HG03575 (cell line): ENCODE data around the gene DDX39B.

ENCODE experiments used
- ATAC-seq: cut with Tn5 transposase; IDR thresholded peaks from one replicate; pipeline ENCODE4 v1.9.1; 2021; ENCODE audit not compliant: unreplicated experiment, insufficient number of reproducible peaks, low FRiP score; ENCODE audit errors: extremely low read depth

The DDX39B gene

GRCh38 chr6:31576897-31577578 lies 35.2 kb upstream of the DDX39B start:
- ATAC-seq, result no peak

GRCh38 chr6:31575952-31576685 lies 34.3 kb upstream of the DDX39B start:
- no peak for ATAC-seq

GRCh38 chr6:31575335-31575901 lies 33.6 kb upstream of the DDX39B start, which contains the start of gene TNF:
Gene TNF (plus strand): TSS chr6:31575565. CDS start chr6:31575742, 177 bp downstream.
- ATAC-seq, result no peak

- ATAC-seq, result no peak
Measured at GRCh38 chr6:31574106-31575061, 32.6 kb upstream of the DDX39B start.

GRCh38 chr6:31573239-31574105 lies 31.7 kb upstream of the DDX39B start:
- ATAC-seq, result no peak

- ATAC-seq, result peak; percentile 27
Measured at GRCh38 chr6:31572041-31572911, 30.5 kb upstream of the DDX39B start, which contains the start of gene LTA. Gene LTA (plus strand): TSS chr6:31572289. CDS start chr6:31572743, 454 bp downstream.

DNA sequence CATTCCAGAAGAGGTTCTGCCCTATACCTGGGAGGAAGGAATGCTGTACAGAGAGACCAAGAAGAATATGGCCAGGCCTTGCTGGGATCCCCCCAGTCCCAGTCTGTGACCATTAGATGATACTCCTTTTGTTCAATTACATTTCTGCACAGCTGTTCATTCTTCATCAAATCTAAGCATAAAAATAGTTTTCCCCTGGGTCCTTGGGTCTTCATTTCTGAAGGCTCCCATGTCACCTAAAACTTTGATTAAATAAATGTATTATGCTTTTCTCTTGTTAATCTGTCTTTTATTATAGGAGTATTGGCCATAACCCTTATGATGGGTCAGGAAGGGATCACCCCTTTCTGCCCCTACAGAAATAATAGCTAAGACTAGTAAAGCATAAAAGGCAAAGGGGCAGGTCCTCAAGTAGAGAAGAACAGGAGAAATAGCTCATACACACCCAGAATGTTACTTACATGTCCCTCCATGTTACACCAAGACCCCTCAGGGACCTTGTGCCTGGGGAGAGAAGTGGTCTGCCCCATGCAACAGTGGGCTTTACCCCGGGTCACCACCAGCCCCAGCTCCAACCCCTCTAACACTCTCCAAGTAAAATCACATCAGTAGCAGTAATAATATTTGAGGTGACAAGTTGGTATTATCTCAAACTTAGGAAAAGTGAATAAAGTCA lies 28.2 kb upstream of the DDX39B start:
- ATAC-seq, result no peak

- peak; percentile 33 for ATAC-seq
Measured at GRCh38 chr6:31568537-31568961, 26.7 kb upstream of the DDX39B start.

DNA sequence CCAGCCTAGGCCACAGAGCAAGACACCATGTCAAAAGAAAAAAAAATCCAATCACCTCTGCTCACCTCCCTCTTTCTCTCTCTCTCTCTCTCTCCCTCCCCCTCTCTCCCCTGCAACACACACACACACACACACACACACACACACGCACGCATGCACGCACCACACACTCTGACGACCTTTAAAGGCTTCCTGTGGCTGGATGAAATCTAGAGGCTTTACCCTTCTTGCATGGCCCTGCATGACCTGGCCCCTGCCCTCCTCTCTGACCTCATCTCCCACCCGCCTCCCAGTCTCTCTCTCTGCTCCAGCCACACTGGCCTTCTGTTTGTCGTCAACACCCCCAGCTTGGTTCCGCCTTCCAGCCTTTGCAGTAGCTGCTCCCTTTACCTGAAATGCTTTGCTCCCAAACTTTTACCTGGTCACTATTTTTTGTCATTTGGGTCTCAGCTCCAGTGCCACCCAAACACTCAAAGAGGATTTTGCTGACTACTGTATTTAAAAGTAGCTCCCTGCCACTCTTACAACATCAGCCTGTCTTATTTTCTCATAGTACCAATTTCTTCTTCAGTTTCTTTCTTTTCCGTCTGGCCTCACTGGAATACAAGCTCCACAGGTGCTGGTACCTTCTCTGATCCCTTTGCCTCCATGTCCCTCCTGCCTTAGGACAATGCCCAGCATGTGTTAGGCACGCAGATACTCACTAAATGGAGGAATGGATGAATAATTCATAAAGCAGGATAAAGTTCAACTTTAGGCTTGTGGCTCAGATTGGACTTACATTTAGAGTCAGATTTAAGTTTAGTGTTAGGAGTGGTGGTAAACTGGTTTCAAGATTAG lies 25.9 kb upstream of the DDX39B start:
- no peak for ATAC-seq

DNA sequence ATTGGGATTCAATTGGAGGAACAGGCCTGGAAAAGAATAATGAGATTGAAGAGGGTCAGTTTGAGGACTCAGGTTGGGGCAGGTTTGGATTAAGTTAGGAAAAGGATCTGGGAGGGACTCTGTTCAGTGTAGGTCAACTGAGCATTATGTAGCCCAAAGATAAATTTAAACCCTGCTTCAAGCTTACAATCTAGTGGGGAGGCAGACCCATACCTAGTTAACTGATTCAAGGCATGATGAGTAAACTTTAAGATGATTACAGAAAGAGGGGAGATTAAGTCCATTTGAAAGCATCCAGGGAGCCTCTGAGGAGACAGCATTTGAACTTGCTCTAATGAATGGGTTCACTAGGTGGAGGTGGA lies 18.9 kb upstream of the DDX39B start:
- ATAC-seq, result no peak

DNA sequence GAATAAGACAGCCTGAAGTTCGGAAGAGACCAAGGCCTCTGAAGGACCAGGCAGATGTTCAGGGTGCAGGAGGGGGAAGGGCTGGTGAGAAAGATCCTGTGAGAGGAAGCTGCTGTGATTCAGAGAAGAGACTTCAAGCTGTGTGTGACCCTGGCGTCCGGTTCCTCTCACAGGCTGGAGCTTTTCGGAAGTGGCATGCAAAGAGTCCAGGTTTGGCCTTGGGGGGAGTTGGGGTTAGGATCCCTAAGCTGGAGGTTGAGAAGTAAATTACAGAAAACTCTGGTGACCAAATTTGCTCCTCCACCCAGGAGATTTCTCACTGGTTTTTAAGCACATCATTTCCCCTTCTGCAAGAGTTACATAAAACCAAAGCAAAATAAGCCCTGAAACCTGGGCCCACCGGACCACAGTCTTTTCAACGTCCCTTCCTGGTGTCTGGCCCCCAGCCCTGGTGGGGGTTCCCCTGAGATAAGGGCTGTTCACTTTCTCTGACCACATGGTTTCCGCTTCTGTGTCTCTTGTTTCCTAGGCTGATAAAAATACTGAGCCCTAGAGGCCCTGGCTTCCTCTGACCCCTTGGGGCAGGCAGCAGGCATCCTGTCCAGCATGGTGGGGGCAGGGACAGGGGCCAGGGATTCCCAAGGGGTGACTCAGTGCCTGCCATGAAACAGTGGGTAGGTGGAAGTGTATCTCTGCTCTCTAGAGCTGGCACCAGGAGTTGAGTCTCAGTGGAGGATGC lies 18.3 kb upstream of the DDX39B start:
- no peak for ATAC-seq

DNA sequence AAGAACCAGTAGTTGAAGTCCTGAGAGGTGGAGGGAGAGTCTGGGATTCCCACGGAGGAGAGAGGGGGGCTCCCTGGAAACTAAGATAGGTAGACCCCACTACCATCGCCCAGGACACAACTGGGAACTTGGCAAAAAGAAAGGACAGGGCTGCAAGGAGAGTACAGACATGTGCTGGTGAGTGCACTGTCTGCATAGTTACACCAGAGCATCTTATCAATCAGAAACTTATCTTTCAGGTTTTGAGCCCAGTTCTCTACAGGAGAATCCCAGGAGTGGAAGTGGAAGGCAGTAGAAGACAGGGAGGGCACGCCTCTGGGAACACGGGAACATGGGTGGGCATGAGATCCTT lies 17.8 kb upstream of the DDX39B start:
- no peak for ATAC-seq

DNA sequence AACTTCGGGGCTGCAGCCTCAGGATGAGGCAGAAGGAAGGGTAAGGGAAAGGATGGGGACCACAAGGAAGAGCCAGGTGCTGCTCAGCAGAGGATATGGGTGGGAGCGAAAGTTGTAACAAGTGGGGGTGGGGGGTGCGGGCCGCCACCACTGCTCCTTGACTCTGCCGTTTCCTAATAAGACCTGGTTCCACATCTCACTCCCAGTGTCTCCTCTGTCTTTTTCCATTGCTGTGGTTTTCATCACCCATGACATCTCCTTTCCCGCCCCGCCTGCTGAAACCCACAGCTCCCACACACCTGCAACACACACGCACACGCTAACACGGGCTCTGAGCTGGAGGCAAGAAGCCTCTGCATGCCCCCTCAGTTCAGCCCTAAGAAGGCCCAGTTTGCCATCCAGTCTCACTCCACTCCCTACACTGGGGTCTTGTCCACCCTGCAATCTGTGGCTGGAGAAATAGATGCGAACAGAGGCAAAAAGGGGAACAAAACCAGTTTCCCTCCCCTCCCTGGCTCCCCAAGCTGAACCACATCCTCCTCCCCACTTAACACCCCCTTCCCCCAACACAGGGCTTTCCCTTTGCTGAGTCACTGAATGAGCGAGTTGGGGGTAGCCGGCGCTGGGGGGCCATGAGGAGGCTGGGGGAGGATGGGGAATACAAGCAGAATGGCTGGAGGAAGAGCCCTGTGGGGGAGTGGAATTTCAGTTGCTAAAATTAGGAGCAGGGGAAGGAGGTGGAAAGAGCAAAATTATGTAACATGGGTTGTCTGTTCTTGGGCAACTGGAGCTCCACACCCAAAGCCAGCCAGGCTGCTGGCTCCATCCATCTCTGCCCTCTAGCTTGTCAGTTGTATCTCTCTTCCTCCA lies 17.1 kb upstream of the DDX39B start:
- ATAC-seq, result no peak

GRCh38 chr6:31558318-31558625 lies 16.5 kb upstream of the DDX39B start:
- ATAC-seq, result no peak
